ENCODE results near the gene SEPTIN14. TPM values are rescaled to one million over a fixed set of nuclear protein-coding genes. Genes with fewer than 3 reads are reported as not detected.
A peak's percentile ranks its signal among the peaks of the same experiment; 100 is the strongest.

SEPTIN14 gene
- total RNA-seq, 1 donor from 2014 or later: not detected

DNA sequence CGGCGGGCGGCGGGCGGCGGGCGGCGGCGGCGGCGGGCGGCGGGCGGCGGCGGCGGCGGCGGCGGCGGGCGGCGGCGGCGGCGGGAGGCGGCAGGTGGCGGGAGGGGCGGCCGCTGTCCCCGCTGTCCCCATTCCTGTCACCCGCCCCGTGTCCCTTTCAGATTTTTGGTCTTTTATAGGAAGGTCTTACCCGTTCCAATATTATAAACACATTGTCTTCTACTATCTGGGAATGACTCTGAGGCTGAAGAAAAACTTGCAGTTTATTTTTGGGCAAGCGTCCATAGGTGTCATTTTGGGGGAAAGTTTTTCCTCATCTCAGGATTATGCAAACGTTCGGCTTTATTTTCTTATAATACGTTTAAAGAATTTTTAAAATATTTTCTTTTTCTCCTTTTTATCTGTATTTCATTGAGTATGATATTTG is 25.3 kb upstream of the SEPTIN14 start:
- Mint-ChIP-seq H3K27ac (ENCODE audit: unreplicated experiment) (peak overlapping the region; percentile 89), H3K4me1 (peaks cover 7% of the 10 kb centered on the region), H3K27me3 (ENCODE audit: low read depth) (peaks cover 15% of the 10 kb centered on the region), H3K4me3 (peak overlapping the region; percentile 90), H3K36me3 (ENCODE audit: low read depth) (peaks cover 2% of the 10 kb centered on the region), H3K9me3 (no peaks in the 10 kb centered on the region)
- TF ChIP-seq, protein P1, sequence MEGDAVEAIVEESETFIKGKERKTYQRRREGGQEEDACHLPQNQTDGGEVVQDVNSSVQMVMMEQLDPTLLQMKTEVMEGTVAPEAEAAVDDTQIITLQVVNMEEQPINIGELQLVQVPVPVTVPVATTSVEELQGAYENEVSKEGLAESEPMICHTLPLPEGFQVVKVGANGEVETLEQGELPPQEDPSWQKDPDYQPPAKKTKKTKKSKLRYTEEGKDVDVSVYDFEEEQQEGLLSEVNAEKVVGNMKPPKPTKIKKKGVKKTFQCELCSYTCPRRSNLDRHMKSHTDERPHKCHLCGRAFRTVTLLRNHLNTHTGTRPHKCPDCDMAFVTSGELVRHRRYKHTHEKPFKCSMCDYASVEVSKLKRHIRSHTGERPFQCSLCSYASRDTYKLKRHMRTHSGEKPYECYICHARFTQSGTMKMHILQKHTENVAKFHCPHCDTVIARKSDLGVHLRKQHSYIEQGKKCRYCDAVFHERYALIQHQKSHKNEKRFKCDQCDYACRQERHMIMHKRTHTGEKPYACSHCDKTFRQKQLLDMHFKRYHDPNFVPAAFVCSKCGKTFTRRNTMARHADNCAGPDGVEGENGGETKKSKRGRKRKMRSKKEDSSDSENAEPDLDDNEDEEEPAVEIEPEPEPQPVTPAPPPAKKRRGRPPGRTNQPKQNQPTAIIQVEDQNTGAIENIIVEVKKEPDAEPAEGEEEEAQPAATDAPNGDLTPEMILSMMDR (conservative IDR thresholded peaks at IDR 0.05): no peak
- no peak for DNase-seq (ENCODE audit: low read depth, low spot score)

DNA sequence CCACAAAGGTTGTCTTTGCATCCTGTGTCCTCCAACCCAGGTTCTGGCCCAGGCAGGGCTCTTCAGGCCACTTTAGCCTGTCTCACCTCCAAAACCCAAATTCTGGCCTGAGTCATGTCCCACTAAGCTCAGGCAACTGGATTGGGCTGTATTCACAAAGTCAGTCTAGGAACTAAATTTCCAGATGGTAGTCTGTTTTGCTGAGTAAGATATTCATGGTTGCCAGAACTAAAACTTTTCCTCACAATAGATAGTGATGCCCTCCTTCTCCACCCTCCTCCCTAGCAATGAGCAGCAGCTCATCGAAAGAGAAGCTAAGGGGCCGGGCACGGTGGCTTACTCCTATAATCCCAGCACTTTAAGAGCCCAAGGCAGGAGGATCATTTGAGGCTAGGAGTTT is 21.8 kb upstream of the SEPTIN14 start:
- TF ChIP-seq, protein P1 (conservative IDR thresholded peaks at IDR 0.05): no peak
- peaks cover 7% of the 10 kb centered on the region for H3K4me1 Mint-ChIP-seq
- no peak overlapping the region for H3K27ac Mint-ChIP-seq (ENCODE audit: unreplicated experiment)
- H3K36me3 Mint-ChIP-seq (ENCODE audit: low read depth): no peaks in the 10 kb centered on the region
- peaks cover 18% of the 10 kb centered on the region for H3K27me3 Mint-ChIP-seq (ENCODE audit: low read depth)
- no peaks in the 10 kb centered on the region for H3K9me3 Mint-ChIP-seq
- H3K4me3 Mint-ChIP-seq: peak overlapping the region; percentile 66
- no peak for DNase-seq (ENCODE audit: low read depth, low spot score)

DNA sequence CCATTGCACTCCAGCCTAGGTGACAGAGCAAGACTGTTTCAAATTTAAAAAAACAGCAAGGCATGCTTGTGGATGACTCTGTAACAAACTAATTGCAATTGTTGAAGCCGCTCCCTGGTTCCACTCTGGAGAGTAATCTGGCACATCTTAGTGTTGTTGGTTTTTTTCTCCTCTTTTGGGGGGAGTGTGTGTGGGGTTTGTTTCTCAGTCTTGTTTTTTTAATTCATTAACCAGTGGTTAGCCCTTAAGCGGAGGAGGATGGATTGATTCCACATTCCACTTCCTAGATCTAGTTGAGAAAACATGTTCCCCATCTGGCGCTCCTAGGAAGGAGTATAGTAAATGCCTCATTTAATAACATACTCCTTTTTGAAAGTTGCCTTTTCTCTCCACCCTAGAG is 16.1 kb upstream of the SEPTIN14 start:
- H3K36me3 Mint-ChIP-seq (ENCODE audit: low read depth): no peaks in the 10 kb centered on the region
- TF ChIP-seq, protein P1 (conservative IDR thresholded peaks at IDR 0.05): no peak

DNA sequence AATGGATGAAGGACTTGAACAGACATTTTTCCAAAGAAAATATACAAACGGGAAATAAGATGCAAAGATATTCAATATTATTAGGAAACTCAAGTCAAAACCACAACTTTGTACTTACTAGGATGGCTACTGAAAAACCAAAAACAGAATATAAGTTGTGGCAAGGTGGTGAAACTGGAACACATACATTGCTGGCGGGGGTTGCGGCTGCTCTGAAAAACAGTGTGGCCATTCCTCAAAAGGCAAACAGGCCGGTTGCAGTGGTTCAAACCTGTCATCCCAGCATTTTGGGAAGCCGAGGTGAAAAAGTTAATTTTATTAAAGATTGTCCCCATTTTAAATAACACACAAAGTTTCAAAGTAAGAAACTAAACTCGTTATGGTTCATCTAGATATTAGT is 14.8 kb upstream of the SEPTIN14 start:
- no peaks in the 10 kb centered on the region for H3K9me3 Mint-ChIP-seq
- no peaks in the 10 kb centered on the region for H3K4me1 Mint-ChIP-seq
- no peak for DNase-seq (ENCODE audit: low read depth, low spot score)
- TF ChIP-seq, protein P1 (conservative IDR thresholded peaks at IDR 0.05): no peak
- H3K27ac Mint-ChIP-seq (ENCODE audit: unreplicated experiment): no peak overlapping the region
- peaks cover 6% of the 10 kb centered on the region for H3K27me3 Mint-ChIP-seq (ENCODE audit: low read depth)
- H3K36me3 Mint-ChIP-seq (ENCODE audit: low read depth): no peaks in the 10 kb centered on the region
- no peak overlapping the region for H3K4me3 Mint-ChIP-seq

More for the DNA sequence above, 16.1 kb upstream of the SEPTIN14 start:
- Mint-ChIP-seq H3K27ac (ENCODE audit: unreplicated experiment) (no peak overlapping the region), H3K4me1 (no peaks in the 10 kb centered on the region), H3K9me3 (no peaks in the 10 kb centered on the region), H3K27me3 (ENCODE audit: low read depth) (peaks cover 11% of the 10 kb centered on the region), H3K4me3 (no peak overlapping the region)
- no peak for DNase-seq (ENCODE audit: low read depth, low spot score)

DNA sequence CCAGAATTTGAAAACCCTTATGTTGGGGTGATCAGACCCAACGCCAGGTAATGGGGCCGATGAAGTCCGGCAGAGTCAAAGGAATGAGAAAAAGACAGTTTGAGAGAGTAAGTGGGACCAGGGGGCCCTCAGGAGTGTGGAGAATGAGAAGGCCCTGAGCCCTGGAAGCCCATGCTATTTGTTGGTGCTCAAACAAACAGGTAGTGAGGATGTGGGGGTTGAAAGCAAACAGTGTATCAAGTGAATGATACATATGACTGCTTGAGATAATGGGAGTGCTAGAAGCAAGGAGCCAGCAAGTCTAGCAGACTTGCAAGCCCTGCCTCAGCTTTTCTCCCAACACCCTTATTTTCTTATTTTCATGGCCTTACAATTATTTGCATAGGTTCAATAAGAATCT is 11.2 kb upstream of the SEPTIN14 start:
- TF ChIP-seq, protein P1 (conservative IDR thresholded peaks at IDR 0.05): no peak
- peaks cover 3% of the 10 kb centered on the region for H3K27me3 Mint-ChIP-seq (ENCODE audit: low read depth)
- no peaks in the 10 kb centered on the region for H3K9me3 Mint-ChIP-seq
- no peak overlapping the region for H3K4me3 Mint-ChIP-seq
- H3K4me1 Mint-ChIP-seq: no peaks in the 10 kb centered on the region
- DNase-seq (ENCODE audit: low read depth, low spot score): no peak
- H3K36me3 Mint-ChIP-seq (ENCODE audit: low read depth): no peaks in the 10 kb centered on the region
- no peak overlapping the region for H3K27ac Mint-ChIP-seq (ENCODE audit: unreplicated experiment)

All from neural crest cell (in vitro differentiated cells).